Uterus (tissue), 4 donors: ENCODE results near the gene ENOX2. TPM values are rescaled to one million over a fixed set of nuclear protein-coding genes. Genes with fewer than 3 reads are reported as not detected.

Source experiments
- DNase-seq, 2 donors: peaks; one replicate each; pipeline ENCODE4 v3.0.0-alpha.2; 2019 to 2020
- H3K27ac ChIP-seq, 2 donors: fragments of 200-600 bp; sonication (generic); 1 replicate in 1 of 2; 2 replicates in 1 of 2; pipeline ENCODE4 v1.5.1; 2016 to 2018
- H3K27me3 ChIP-seq, 2 donors: fragments of 200-600 bp; sonication (generic); one replicate each; pipeline ENCODE4 v1.5.1; 2018 to 2019; ENCODE audit warnings: control low read depth in 1 of 2
- H3K36me3 ChIP-seq, 2 donors: fragments of 200-600 bp; sonication (generic); one replicate each; pipeline ENCODE4 v1.5.1; 2019; ENCODE audit warnings: control low read depth in 1 of 2
- H3K4me1 ChIP-seq, 2 donors: fragments of 200-600 bp; sonication (generic); one replicate each; pipeline ENCODE4 v1.5.1; 2018 to 2019; ENCODE audit warnings: control low read depth in 1 of 2
- H3K4me3 ChIP-seq, 2 donors: fragments of 200-600 bp; sonication (generic); 1 replicate in 1 of 2; 2 replicates in 1 of 2; pipeline ENCODE4 v1.5.1; 2018 to 2019; ENCODE audit warnings: mild to moderate bottlenecking in 1 of 2
- H3K9me3 ChIP-seq, 2 donors: fragments of 200-600 bp; sonication (generic); one replicate each; pipeline ENCODE4 v1.5.1; 2019; ENCODE audit warnings: control low read depth in 1 of 2
- CTCF ChIP-seq, 4 experiments: fragments of 200-600 bp in 2 of 4; fragments of 450-650 bp in 2 of 4; sonication (generic) in 2 of 4; IDR thresholded peaks; one replicate each; pipeline ENCODE4 v1.5.1; 2016 to 2019; ENCODE audit warnings: antibody characterized with exemption in 4 of 4, mild to moderate bottlenecking in 2 of 4, moderate library complexity in 1 of 4
- POLR2A ChIP-seq, 2 donors: fragments of 450-650 bp; IDR thresholded peaks; one replicate each; pipeline ENCODE4 v1.6.1; 2016; ENCODE audit warnings: antibody characterized with exemption in 2 of 2, mild to moderate bottlenecking in 1 of 2, moderate library complexity in 1 of 2
- intact Hi-C: fragments of 100-400 bp; cut with DNase I; formaldehyde crosslinking; loops from one replicate; pipeline ENCODE4 v1.15.1; 2023; ENCODE audit warnings: low total_unique reads
- total RNA-seq, 4 donors: library from RNA; depleted of rRNA in 3 of 4; stranded (reverse); fragments of >200 nt in 3 of 4; gene quantifications; one replicate each; pipeline versions ENCODE4 v1.1.0 to v1.2.4, GENCODE V29; 2014 to 2023
- donor health status: DM: yes; HTN: yes; CAD: no.

The ENOX2 gene
- total RNA-seq, 4 donors from 2014 or later = 8.2 to 19.5 (median 14.8) TPM

- Histone ChIP-seq H3K27ac (no peak overlapping the region), H3K36me3 (no peaks in the 10 kb centered on the region), H3K4me3 (no peak overlapping the region), H3K9me3 (no peaks in the 10 kb centered on the region), H3K4me1 (no peaks in the 10 kb centered on the region), H3K27me3 (no peaks in the 10 kb centered on the region)
- DNase-seq = peak; percentile 19 to 20
- TF ChIP-seq POLR2A (IDR thresholded peaks at IDR 0.05) (no peak), CTCF (IDR thresholded peaks at IDR 0.05) (peak; percentile 47 to 60 (median 50))
- intact Hi-C loops = no loop called here
These were observed 327.1 kb downstream of the ENOX2 start for GRCh38 chrX:130575831-130576389.

Other genes with a start within 250 kb of the ENOX2 start
- under 1 TPM in 1 of 4 donors, not detected in 3; 0.55 TPM for gene ARHGAP36, start 155.1 kb upstream of the ENOX2 start, total RNA-seq